Spleen (tissue), 7 donors: Measurements from ENCODE around the gene PRCD.

Experiments
- CTCF ChIP-seq, 11 experiments: fragments of 200-600 bp in 7 of 11; fragments of 450-650 bp in 4 of 11; sonication (generic) in 4 of 11; IDR thresholded peaks in 8 of 11; conservative IDR thresholded peaks in 3 of 11; 1 replicate in 7 of 11; 2 replicates in 4 of 11; pipeline versions ENCODE4 v1.4.0 to v1.8.0; 2016 to 2021; ENCODE audit warnings: antibody characterized with exemption in 11 of 11, inconsistent platforms in 4 of 11, mild to moderate bottlenecking in 1 of 11
- POLR2A ChIP-seq, 3 donors: fragments of 450-650 bp; IDR thresholded peaks; one replicate each; pipeline ENCODE4 v1.5.1; 2017; ENCODE audit warnings: antibody characterized with exemption in 3 of 3, mild to moderate bottlenecking in 1 of 3
- donor health status: DM: no; HTN: no; CAD: no; lungs with moderate emphysema.
- donor health status: DM: no; HTN: no; CAD: no.
- donor health status: DM: no; HTN: no; CAD: no.

GRCh38 chr17:76529224-76530094 is 10.4 kb upstream of the PRCD start:
- TF ChIP-seq POLR2A (IDR thresholded peaks at IDR 0.05): no peak
- no peak for TF ChIP-seq CTCF (IDR thresholded peaks at IDR 0.05 in 8 of 11, conservative IDR thresholded peaks at IDR 0.05 in 3 of 11)
